Nephron progenitor cell (in vitro differentiated cells): ENCODE measurements around the gene TMBIM4.

Experiments
- DNase-seq: peaks from one replicate; pipeline ENCODE4 v3.0.0; 2021
- H3K27ac Mint-ChIP-seq: 2 replicates; pipeline ENCODE4 v1.8.0; 2021; ENCODE audit warnings: mild to moderate bottlenecking, moderate library complexity, mixed read lengths
- H3K27me3 Mint-ChIP-seq: 2 replicates; pipeline ENCODE4 v1.8.0; 2021; ENCODE audit warnings: mild to moderate bottlenecking, low read depth, mixed read lengths; ENCODE audit not compliant: poor library complexity
- H3K36me3 Mint-ChIP-seq: 2 replicates; pipeline ENCODE4 v1.8.0; 2021; ENCODE audit warnings: low read depth, mixed read lengths
- H3K4me1 Mint-ChIP-seq: 2 replicates; pipeline ENCODE4 v1.8.0; 2021; ENCODE audit warnings: mixed read lengths
- H3K4me3 Mint-ChIP-seq: 2 replicates; pipeline ENCODE4 v1.8.0; 2021; ENCODE audit warnings: mild to moderate bottlenecking, moderate library complexity, mixed read lengths
- H3K9me3 Mint-ChIP-seq: 2 replicates; pipeline ENCODE4 v1.8.0; 2021; ENCODE audit warnings: mild to moderate bottlenecking, moderate library complexity, mixed read lengths
- CTCF ChIP-seq: fragments of 200-600 bp; sonication (generic); IDR thresholded peaks from 2 replicates; pipeline ENCODE4 v1.5.0; 2021; ENCODE audit warnings: antibody characterized with exemption

The TMBIM4 gene

GRCh38 chr12:66162701-66163100 lies 7.1 kb downstream of the TMBIM4 start:
- peaks cover 56% of the 10 kb centered on the region for H3K9me3 Mint-ChIP-seq
- H3K27me3 Mint-ChIP-seq: peaks cover 5% of the 10 kb centered on the region
- peaks cover 69% of the 10 kb centered on the region for H3K36me3 Mint-ChIP-seq
- H3K4me3 Mint-ChIP-seq: no peak overlapping the region
- H3K4me1 Mint-ChIP-seq: no peaks in the 10 kb centered on the region
- DNase-seq: no peak
- TF ChIP-seq CTCF: no peak
- H3K27ac Mint-ChIP-seq: no peak overlapping the region

GRCh38 chr12:66160704-66161103 lies 9.1 kb downstream of the TMBIM4 start:
- H3K4me3 Mint-ChIP-seq: no peak overlapping the region
- no peak for TF ChIP-seq CTCF

GRCh38 chr12:66159123-66159522 lies 10.7 kb downstream of the TMBIM4 start:
- no peak for TF ChIP-seq CTCF

More at GRCh38 chr12:66160704-66161103, 9.1 kb downstream of the TMBIM4 start:
- no peaks in the 10 kb centered on the region for H3K4me1 Mint-ChIP-seq
- no peak overlapping the region for H3K27ac Mint-ChIP-seq
- H3K36me3 Mint-ChIP-seq: peaks cover 60% of the 10 kb centered on the region
- peaks cover 5% of the 10 kb centered on the region for H3K27me3 Mint-ChIP-seq
- peaks cover 37% of the 10 kb centered on the region for H3K9me3 Mint-ChIP-seq
- DNase-seq: no peak

GRCh38 chr12:66156654-66157053 lies 13.1 kb downstream of the TMBIM4 start:
- no peak for DNase-seq
- TF ChIP-seq CTCF: no peak
- H3K9me3 Mint-ChIP-seq: peaks cover 3% of the 10 kb centered on the region
- no peak overlapping the region for H3K27ac Mint-ChIP-seq
- peaks cover 26% of the 10 kb centered on the region for H3K36me3 Mint-ChIP-seq
- H3K4me3 Mint-ChIP-seq: no peak overlapping the region
- no peaks in the 10 kb centered on the region for H3K4me1 Mint-ChIP-seq
- peaks cover 2% of the 10 kb centered on the region for H3K27me3 Mint-ChIP-seq

More at GRCh38 chr12:66159123-66159522, 10.7 kb downstream of the TMBIM4 start:
- H3K36me3 Mint-ChIP-seq: peaks cover 44% of the 10 kb centered on the region
- no peak for DNase-seq
- peaks cover 22% of the 10 kb centered on the region for H3K9me3 Mint-ChIP-seq
- H3K4me3 Mint-ChIP-seq: no peak overlapping the region
- H3K27me3 Mint-ChIP-seq: peaks cover 2% of the 10 kb centered on the region
- no peak overlapping the region for H3K27ac Mint-ChIP-seq
- no peaks in the 10 kb centered on the region for H3K4me1 Mint-ChIP-seq

- peaks cover 24% of the 10 kb centered on the region for H3K36me3 Mint-ChIP-seq
- TF ChIP-seq CTCF: no peak
- H3K4me3 Mint-ChIP-seq: no peak overlapping the region
- H3K27ac Mint-ChIP-seq: no peak overlapping the region
- H3K9me3 Mint-ChIP-seq: no peaks in the 10 kb centered on the region
- H3K4me1 Mint-ChIP-seq: no peaks in the 10 kb centered on the region
- no peak for DNase-seq
- peaks cover 2% of the 10 kb centered on the region for H3K27me3 Mint-ChIP-seq
Measured at GRCh38 chr12:66154776-66155175, 15.0 kb downstream of the TMBIM4 start.

GRCh38 chr12:66152732-66153131 lies 17.1 kb downstream of the TMBIM4 start:
- H3K9me3 Mint-ChIP-seq: no peaks in the 10 kb centered on the region
- no peak overlapping the region for H3K27ac Mint-ChIP-seq
- no peak overlapping the region for H3K4me3 Mint-ChIP-seq
- no peak for DNase-seq
- H3K36me3 Mint-ChIP-seq: peaks cover 16% of the 10 kb centered on the region
- no peaks in the 10 kb centered on the region for H3K4me1 Mint-ChIP-seq
- TF ChIP-seq CTCF: no peak
- H3K27me3 Mint-ChIP-seq: peaks cover under 1% of the 10 kb centered on the region
